SU-DHL-6 (cell line): ENCODE results near the gene CPED1.

Source experiments
- EZH2phosphoT487 ChIP-seq: fragments of 200-600 bp; sonication (generic), shearing (Covaris generic); conservative IDR thresholded peaks from 2 replicates; pipeline ENCODE4 v1.6.1; 2018; ENCODE audit warnings: mild to moderate bottlenecking, antibody characterized with exemption, low read length, moderate library complexity, mixed read lengths
- TF ChIP-seq, protein P1 (sequence below): fragments of 200-600 bp; sonication (generic); IDR thresholded peaks from one replicate; pipeline ENCODE4 v1.5.1; 2017; ENCODE audit warnings: antibody characterized with exemption, mild to moderate bottlenecking, low read length, moderate library complexity; ENCODE audit not compliant: insufficient read depth, poor library complexity, severe bottlenecking

- TF ChIP-seq, protein P1, sequence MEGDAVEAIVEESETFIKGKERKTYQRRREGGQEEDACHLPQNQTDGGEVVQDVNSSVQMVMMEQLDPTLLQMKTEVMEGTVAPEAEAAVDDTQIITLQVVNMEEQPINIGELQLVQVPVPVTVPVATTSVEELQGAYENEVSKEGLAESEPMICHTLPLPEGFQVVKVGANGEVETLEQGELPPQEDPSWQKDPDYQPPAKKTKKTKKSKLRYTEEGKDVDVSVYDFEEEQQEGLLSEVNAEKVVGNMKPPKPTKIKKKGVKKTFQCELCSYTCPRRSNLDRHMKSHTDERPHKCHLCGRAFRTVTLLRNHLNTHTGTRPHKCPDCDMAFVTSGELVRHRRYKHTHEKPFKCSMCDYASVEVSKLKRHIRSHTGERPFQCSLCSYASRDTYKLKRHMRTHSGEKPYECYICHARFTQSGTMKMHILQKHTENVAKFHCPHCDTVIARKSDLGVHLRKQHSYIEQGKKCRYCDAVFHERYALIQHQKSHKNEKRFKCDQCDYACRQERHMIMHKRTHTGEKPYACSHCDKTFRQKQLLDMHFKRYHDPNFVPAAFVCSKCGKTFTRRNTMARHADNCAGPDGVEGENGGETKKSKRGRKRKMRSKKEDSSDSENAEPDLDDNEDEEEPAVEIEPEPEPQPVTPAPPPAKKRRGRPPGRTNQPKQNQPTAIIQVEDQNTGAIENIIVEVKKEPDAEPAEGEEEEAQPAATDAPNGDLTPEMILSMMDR = no peak
- no peak for TF ChIP-seq EZH2phosphoT487
Observed at GRCh38 chr7:121331048-121331447, 342.5 kb downstream of the CPED1 start.
